CD4-positive, alpha-beta T cell treated with Interleukin-15 for 4 hours (primary cell): Measurements from ENCODE around the gene ADAMTS16.

ENCODE experiments used
- DNase-seq: peaks from one replicate; pipeline ENCODE4 v3.0.0-alpha.2; 2020; ENCODE audit warnings: low spot score

Gene ADAMTS16

GRCh38 chr5:5348135-5348534, 208.0 kb downstream of the ADAMTS16 start:
- no peak for DNase-seq

DNA sequence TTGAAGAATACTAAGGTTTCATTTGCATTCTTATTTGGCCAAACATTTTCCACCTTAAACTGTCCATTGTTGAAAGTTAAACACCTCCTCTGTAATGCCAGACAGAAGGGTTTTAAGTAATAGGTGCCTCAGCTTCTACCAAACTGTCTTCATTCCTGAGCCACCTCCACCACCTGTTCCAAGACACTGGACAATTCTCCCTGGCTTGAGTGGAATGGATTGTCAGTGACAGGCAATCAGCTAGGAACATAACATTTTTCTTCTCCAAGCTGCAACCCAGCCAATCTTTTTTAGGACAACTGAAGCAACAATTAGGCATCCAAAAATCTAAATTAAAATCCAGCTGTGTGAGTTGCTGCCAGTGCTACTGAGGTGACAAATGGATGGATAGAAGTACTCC, 208.4 kb downstream of the ADAMTS16 start:
- DNase-seq, result no peak

DNA sequence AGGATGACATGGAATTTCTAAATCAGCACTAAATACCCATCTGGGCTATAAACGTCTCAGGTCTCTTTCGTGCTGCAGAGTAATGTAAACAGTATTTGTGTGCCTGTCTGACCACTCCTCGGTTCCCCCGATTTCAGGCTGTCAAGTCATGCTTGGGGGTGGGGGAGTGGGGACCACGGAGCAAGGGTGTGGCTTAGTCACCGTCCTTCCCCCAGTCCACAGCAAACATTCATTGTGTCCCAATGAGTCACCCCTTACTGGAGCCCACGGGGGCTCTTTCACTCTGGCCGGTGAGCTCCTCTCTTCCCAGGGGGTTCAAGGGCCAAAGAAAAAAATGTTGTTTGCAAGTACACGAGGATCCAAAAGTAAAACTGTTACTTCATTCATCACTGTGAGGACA, 210.0 kb downstream of the ADAMTS16 start:
- DNase-seq, result no peak

DNA sequence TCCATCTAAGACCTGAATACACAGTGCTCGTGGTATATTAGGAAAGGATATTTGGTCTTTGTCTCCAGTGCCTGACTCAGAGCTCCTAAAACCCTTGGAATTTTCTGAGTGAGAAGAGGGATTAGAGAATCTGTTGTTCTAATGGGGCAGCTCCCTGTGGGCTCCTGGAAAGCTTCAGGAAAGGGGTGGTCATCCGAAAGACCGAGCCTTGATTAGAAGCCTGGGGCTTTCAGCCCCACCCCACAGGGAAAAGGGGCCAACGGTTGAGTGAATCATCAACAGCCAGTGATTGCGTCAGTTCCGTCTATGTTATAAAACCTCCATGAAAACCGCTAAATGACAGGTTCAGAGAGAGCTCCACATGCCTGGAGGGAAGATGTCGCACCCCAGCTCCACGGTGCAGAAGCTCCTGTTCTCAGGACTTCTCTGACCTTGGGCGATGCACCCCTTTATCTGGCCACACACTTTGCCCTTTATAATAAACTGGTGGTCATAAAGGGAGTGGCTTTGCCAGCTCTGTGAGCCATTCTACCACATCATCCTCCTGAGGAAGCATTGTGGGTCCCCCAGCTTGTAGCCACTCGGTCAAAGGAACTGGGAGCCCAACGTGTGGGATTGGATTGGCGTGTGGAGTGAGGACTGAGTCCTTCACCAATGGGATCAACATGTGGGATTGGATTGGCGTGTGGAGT, 211.3 kb downstream of the ADAMTS16 start:
- no peak for DNase-seq

GRCh38 chr5:5352675-5353074, 212.5 kb downstream of the ADAMTS16 start:
- DNase-seq, result no peak

GRCh38 chr5:5353681-5354080, 213.6 kb downstream of the ADAMTS16 start:
- no peak for DNase-seq

GRCh38 chr5:5356765-5357164, 216.6 kb downstream of the ADAMTS16 start:
- no peak for DNase-seq

- no peak for DNase-seq
Measured at GRCh38 chr5:5359618-5360017, 219.5 kb downstream of the ADAMTS16 start.

GRCh38 chr5:5360363-5360940, 220.3 kb downstream of the ADAMTS16 start:
- no peak for DNase-seq

DNA sequence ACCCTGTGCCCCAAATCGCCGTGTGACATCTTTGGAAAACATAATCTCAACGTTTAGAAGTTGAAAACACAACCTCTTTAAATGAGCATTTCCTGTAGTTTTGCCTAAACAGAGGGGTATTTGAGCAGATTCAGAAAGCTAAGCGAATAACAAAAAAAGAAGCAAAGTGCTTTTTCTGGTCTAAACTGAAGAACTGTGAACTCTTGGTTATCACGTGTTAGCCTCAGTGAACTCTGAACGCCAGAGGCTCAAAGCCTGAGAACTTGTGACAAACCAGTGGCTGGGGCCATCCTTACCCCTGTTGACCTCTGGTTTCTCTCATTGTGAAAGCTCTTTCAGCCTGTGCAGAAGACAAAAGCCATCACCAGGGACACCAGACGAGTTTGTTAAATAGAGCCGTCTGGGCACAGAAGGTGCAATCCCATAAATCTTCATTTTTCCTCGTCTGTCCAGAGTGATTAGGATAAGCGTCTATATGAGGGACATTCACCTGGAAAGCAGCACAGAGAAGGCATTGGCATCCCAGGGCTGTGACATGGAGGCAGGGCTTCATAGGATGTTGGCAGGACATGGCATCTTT, 220.9 kb downstream of the ADAMTS16 start:
- no peak for DNase-seq

DNA sequence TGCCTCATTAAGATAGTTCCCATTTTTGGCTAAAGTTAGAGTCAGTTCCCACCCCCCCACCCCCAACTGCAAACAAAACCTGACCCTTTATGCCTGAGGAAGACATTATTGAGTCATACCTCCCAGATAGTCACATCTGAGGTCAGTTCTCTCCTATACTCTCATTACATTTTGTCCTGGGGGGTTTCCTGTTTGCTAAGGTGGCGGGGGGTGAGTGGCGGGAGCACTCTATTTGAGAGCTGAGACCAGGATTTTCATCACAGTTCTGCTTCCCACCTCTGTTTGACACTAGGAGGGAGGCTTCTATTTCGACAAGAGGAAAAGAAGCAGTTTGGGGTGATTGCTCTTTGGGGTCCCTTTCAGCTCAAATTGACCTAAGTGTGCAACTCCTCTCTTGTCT, 222.9 kb downstream of the ADAMTS16 start:
- no peak for DNase-seq

DNA sequence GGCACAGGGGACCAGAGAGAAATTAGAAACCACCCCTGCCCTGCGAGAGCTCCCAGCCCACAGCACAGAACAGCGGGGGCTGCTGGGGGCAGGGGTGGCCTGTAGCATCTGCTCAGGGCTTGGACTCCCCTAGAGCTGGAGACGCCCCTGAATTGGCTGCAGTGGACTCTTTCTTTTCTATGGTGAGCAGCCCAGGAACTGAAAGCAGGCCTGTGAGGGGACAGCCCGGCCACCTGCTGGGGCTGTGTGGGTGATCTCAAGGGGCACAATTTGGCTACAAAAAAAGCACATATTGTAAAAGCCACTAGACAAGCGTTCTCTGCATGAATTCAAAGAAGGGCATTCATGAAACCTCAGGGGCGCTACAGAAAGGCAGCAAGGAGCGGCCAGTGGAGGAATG, 224.8 kb downstream of the ADAMTS16 start:
- DNase-seq, result no peak

GRCh38 chr5:5367739-5368138, 227.6 kb downstream of the ADAMTS16 start:
- DNase-seq, result no peak

GRCh38 chr5:5369051-5369605, 229.0 kb downstream of the ADAMTS16 start:
- DNase-seq, result no peak
